A673 (cell line): Measurements from ENCODE around the gene NRG4. TPM values are rescaled to one million over a fixed set of nuclear protein-coding genes. Genes with fewer than 3 reads are reported as not detected.
"Not testable (repeated sequence)": the region's sequence is repeated elsewhere in the genome, so short reads cannot be mapped to it uniquely, and the experiment has no call there.

Experiments
- BruUV-seq: library from RNA; stranded (reverse); fragments of 400-500 nt; replicated peaks from 2 replicates; lab custom pipeline; 2021; lab: Mats Ljungman, UMichigan
- CTCF ChIA-PET: fragments of 300-600 bp; sonication (Branson Sonifier 250); formaldehyde crosslinking; loops from one replicate; lab custom pipeline; 2022; ENCODE audit warnings: antibody characterized with exemption; lab: Charles Lee
- POLR2A ChIA-PET: fragments of 300-600 bp; sonication (Branson Sonifier 250); formaldehyde crosslinking; loops from one replicate; lab custom pipeline; 2022; ENCODE audit warnings: antibody characterized with exemption; ENCODE audit not compliant: low non-redundant PET; lab: Charles Lee
- DNase-seq: peaks from one replicate; pipeline ENCODE4 v3.0.0-alpha.2; 2015; ENCODE audit warnings: low spot score
- H3K27ac ChIP-seq: fragments of 200-600 bp; sonication (generic); 2 replicates; pipeline ENCODE4 v1.5.1; 2016; ENCODE audit warnings: mixed run types, low read depth, mild to moderate bottlenecking, mixed read lengths, antibody characterized with exemption, low read length; ENCODE audit not compliant: poor library complexity, severe bottlenecking
- H3K27me3 ChIP-seq: fragments of 200-600 bp; sonication (generic); replicated peaks from 2 replicates; pipeline ENCODE4 v1.6.1; 2017; ENCODE audit warnings: mixed run types, low read depth, mild to moderate bottlenecking, mixed read lengths, antibody characterized with exemption, low read length; ENCODE audit not compliant: insufficient read depth, poor library complexity
- H3K36me3 ChIP-seq: fragments of 200-600 bp; sonication (generic); 2 replicates; pipeline ENCODE4 v1.6.1; 2016; ENCODE audit warnings: mixed run types, mild to moderate bottlenecking, mixed read lengths, antibody characterized with exemption, low read length; ENCODE audit not compliant: insufficient read depth, poor library complexity, severe bottlenecking
- H3K4me1 ChIP-seq: fragments of 200-600 bp; sonication (generic); 2 replicates; pipeline ENCODE4 v1.6.1; 2017; ENCODE audit warnings: mixed run types, mild to moderate bottlenecking, mixed read lengths, antibody characterized with exemption, low read length; ENCODE audit not compliant: insufficient read depth, poor library complexity, severe bottlenecking
- H3K4me3 ChIP-seq: fragments of 200-600 bp; sonication (generic); 2 replicates; pipeline ENCODE4 v1.5.1; 2016; ENCODE audit warnings: low read depth, mixed run types, mild to moderate bottlenecking, mixed read lengths, low read length; ENCODE audit not compliant: poor library complexity, severe bottlenecking
- H3K9me3 ChIP-seq: fragments of 200-600 bp; sonication (generic); 2 replicates; pipeline ENCODE4 v1.6.1; 2016; ENCODE audit warnings: mixed run types, low read depth, mild to moderate bottlenecking, mixed read lengths, antibody characterized with exemption, low read length; ENCODE audit not compliant: poor library complexity, severe bottlenecking
- EZH2 ChIP-seq: fragments of 200-600 bp; sonication (generic); IDR thresholded peaks from 2 replicates; pipeline ENCODE4 v1.6.1; 2017; ENCODE audit warnings: borderline replicate concordance, low read depth, mild to moderate bottlenecking, mixed read lengths, antibody characterized with exemption, low read length; ENCODE audit not compliant: poor library complexity, severe bottlenecking
- intact Hi-C: fragments of 100-400 bp; cut with micrococcal nuclease; formaldehyde crosslinking; loops from one replicate; pipeline ENCODE4 v1.10.0; 2022; ENCODE audit not compliant: unreplicated experiment
- total RNA-seq: library from RNA; stranded (reverse); gene quantifications from 2 replicates; pipeline ENCODE4 v1.2.3, GENCODE V29; 2021
- TF ChIP-seq, protein P1 (sequence below): fragments of 300-800, 200-600 bp; sonication (generic); conservative IDR thresholded peaks from 2 replicates; pipeline ENCODE4 v1.5.1; 2017; ENCODE audit warnings: low read depth, mild to moderate bottlenecking, antibody characterized with exemption, low read length, moderate library complexity, mixed read lengths

Gene NRG4
- total RNA-seq, 1 experiment from 2014 or later = not detected

DNA sequence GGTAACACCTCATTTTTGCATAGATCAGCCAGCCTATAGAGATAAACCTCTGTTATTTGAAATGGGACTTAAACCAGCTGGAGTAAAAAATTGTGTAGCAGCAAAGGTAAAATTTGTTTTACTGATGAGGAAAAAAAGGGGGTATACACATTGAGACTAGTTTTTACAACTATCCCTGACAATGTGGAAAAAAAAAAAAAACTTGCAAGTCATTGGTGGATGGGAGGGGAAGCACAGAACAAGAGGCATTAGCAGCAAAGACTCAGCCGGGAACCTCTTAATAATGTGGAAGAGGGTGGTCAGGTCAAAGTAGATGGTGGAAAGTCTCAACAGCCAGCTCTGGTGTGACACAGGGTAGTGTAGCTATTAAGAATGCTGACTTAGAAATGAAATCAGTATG, 94.1 kb downstream of the NRG4 start:
- Histone ChIP-seq H3K4me1 (no peaks in the 10 kb centered on the region), H3K9me3 (no peaks in the 10 kb centered on the region), H3K27me3 (no peaks in the 10 kb centered on the region), H3K27ac (no peak overlapping the region), H3K36me3 (peaks cover 31% of the 10 kb centered on the region), H3K4me3 (no peak overlapping the region)
- CTCF ChIA-PET = no interaction called here
- DNase-seq = no peak
- intact Hi-C loops = no loop called here
- TF ChIP-seq, protein P1, sequence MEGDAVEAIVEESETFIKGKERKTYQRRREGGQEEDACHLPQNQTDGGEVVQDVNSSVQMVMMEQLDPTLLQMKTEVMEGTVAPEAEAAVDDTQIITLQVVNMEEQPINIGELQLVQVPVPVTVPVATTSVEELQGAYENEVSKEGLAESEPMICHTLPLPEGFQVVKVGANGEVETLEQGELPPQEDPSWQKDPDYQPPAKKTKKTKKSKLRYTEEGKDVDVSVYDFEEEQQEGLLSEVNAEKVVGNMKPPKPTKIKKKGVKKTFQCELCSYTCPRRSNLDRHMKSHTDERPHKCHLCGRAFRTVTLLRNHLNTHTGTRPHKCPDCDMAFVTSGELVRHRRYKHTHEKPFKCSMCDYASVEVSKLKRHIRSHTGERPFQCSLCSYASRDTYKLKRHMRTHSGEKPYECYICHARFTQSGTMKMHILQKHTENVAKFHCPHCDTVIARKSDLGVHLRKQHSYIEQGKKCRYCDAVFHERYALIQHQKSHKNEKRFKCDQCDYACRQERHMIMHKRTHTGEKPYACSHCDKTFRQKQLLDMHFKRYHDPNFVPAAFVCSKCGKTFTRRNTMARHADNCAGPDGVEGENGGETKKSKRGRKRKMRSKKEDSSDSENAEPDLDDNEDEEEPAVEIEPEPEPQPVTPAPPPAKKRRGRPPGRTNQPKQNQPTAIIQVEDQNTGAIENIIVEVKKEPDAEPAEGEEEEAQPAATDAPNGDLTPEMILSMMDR = no peak
- no peak for TF ChIP-seq EZH2
- BruUV-seq = no TSS peak
- POLR2A ChIA-PET = no interaction called here

DNA sequence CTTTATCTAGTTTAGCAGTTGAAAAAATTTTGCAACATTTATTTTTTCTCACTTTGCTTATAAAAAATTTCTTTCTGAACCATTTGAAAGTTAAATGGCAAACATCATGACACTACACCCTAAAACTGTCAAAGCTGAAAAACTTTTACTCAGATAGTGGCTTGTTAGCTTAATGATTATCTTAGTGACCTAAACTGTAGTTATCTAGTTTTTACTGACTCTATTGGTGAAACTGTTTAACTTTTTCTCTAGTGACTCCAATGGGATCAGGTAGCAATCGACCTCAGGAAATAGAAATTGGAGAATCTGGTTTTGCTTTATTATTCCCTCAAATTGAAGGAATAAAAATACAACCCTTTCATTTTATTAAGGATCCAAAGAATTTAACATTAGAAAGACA, 95.2 kb downstream of the NRG4 start:
- POLR2A ChIA-PET = no interaction called here
- Histone ChIP-seq H3K9me3 (no peaks in the 10 kb centered on the region), H3K36me3 (peaks cover 31% of the 10 kb centered on the region), H3K4me3 (no peak overlapping the region), H3K4me1 (no peaks in the 10 kb centered on the region), H3K27me3 (no peaks in the 10 kb centered on the region), H3K27ac (no peak overlapping the region)
- TF ChIP-seq, protein P1 = no peak
- no peak for TF ChIP-seq EZH2
- intact Hi-C loops = no loop called here
- CTCF ChIA-PET = no interaction called here
- no TSS peak for BruUV-seq
- no peak for DNase-seq

DNA sequence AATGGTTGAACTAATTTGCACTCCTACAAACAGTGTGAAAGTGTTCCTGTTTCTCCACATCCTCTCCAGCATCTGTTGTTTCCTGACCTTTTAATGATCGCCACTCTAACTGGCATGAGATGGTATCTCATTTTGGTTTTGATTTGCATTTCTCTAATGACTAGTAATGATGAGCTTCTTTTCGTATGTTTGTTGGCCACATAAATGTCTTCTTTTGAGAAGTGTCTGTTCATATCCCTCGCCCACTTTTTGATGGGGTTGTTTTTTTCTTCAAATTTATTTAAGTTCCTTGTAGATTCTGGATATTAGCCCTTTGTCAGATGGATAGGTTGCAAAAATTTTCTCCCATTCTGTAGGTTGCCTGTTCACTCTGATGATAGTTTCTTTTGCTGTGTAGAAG, 101.9 kb downstream of the NRG4 start:
- H3K27me3 ChIP-seq, intact Hi-C loops, CTCF ChIA-PET, H3K4me3 ChIP-seq, BruUV-seq, H3K4me1 ChIP-seq, H3K9me3 ChIP-seq, H3K27ac ChIP-seq, POLR2A ChIA-PET, DNase-seq: not testable (repeated sequence)
- H3K36me3 ChIP-seq = peaks cover 26% of the 10 kb centered on the region

DNA sequence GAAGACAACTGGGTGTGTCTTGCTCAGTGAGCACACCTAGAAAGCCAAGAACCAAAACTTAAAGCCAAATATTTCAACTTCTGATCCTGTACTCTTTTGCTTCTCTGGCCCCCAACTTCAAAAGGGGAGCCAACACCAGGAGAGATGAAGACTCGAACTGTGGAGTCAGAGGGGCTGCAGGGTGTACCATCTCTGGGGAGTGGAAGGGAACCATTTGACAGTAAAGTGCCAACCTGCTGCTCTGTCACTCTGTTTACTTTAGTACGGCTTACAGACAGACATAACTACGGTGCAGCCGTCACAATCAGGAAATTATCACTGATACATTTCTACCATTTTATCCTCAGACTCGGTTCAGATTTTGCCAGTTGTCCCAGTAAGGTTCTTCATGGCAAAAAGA, 107.0 kb downstream of the NRG4 start:
- POLR2A ChIA-PET = no interaction called here
- peaks cover 4% of the 10 kb centered on the region for H3K36me3 ChIP-seq
- no TSS peak for BruUV-seq
- H3K9me3 ChIP-seq = no peaks in the 10 kb centered on the region
- CTCF ChIA-PET = no interaction called here
- no peak overlapping the region for H3K4me3 ChIP-seq
- no peak overlapping the region for H3K27ac ChIP-seq
- H3K27me3 ChIP-seq = no peaks in the 10 kb centered on the region
- H3K4me1 ChIP-seq = peaks cover 5% of the 10 kb centered on the region
- intact Hi-C loops = no loop called here
- DNase-seq = no peak
- no peak for TF ChIP-seq EZH2
- TF ChIP-seq, protein P1 = no peak
